K562 (cell line): ENCODE data around the gene EXOC4. TPM values are rescaled to one million over a fixed set of nuclear protein-coding genes. Genes with fewer than 3 reads are reported as not detected.

Source experiments
- ATAC-seq: fragments of 200-7000 bp; cut with Tn5 transposase; 3 replicates; pipeline ENCODE4 v1.9.1; 2020; ENCODE audit warnings: moderate library complexity
- BruUV-seq: library from RNA; stranded (reverse); fragments of 400-500 nt; replicated peaks from 2 replicates; lab custom pipeline; 2021; lab: Mats Ljungman, UMichigan
- CTCF ChIA-PET: fragments of 300-600 bp; formaldehyde crosslinking; extraction: SDS; loops from one replicate; lab custom pipeline; 2021; ENCODE audit warnings: low intra/inter-chr PET ratio; lab: Yijun Ruan, JAX
- POLR2A ChIA-PET: fragments of 300-600, 350-650 bp; sonication (Branson Sonifier 250); formaldehyde crosslinking; extraction: SDS; loops from one replicate; lab custom pipeline; 2021; ENCODE audit warnings: antibody characterized with exemption, inconsistent platforms; lab: Yijun Ruan, JAX
- DNase-seq, 4 experiments: peaks; one replicate each; pipeline versions ENCODE4 v3.0.0 to v3.0.0-alpha.2; 2011 to 2018; ENCODE audit warnings: low spot score in 3 of 4, mixed read lengths in 3 of 4; ENCODE audit errors: extremely low read depth in 1 of 4
- FAIRE-seq: peaks from 2 replicates; lab custom pipeline; 2011; peaks lifted over from hg19 to GRCh38; lab: Jason Lieb, UNC
- H2AFZ ChIP-seq: 2 replicates; pipeline ENCODE4 v1.6.0; 2011; ENCODE audit warnings: low read depth, low read length, control low read depth, inconsistent platforms
- H3K27ac ChIP-seq: fragments of 200-600 bp; 3 replicates; pipeline ENCODE4 v1.8.0; 2011; ENCODE audit warnings: low read depth, mild to moderate bottlenecking, control low read depth, inconsistent platforms, low read length, moderate library complexity, mixed read lengths; ENCODE audit errors: extremely low read depth
- H3K27me3 ChIP-seq, 2 experiments: fragments of 300-600 bp in 1 of 2; 2 replicates in 1 of 2; 3 replicates in 1 of 2; pipeline versions ENCODE4 v1.6.0 to v1.8.0; 2011; ENCODE audit warnings: inconsistent platforms in 2 of 2, low read length in 2 of 2, mild to moderate bottlenecking in 1 of 2, mixed read lengths in 1 of 2, moderate library complexity in 1 of 2; ENCODE audit not compliant: control insufficient read depth in 2 of 2, insufficient read depth in 2 of 2
- H3K36me3 ChIP-seq: fragments of 300-600 bp; 3 replicates; pipeline ENCODE4 v1.8.0; 2011; ENCODE audit warnings: mild to moderate bottlenecking, low read length, inconsistent platforms; ENCODE audit not compliant: control insufficient read depth, insufficient read depth
- H3K4me1 ChIP-seq, 2 experiments: fragments of 200-600 bp in 1 of 2; replicated peaks in 1 of 2; 2 replicates in 1 of 2; 3 replicates in 1 of 2; pipeline versions ENCODE4 v1.5.1 to v1.8.0; 2011; ENCODE audit warnings: inconsistent platforms in 2 of 2, low read length in 2 of 2, mild to moderate bottlenecking in 1 of 2, mixed read lengths in 1 of 2, moderate library complexity in 1 of 2; ENCODE audit not compliant: control insufficient read depth in 2 of 2, insufficient read depth in 2 of 2
- H3K4me2 ChIP-seq: 2 replicates; pipeline ENCODE4 v1.6.1; 2011; ENCODE audit warnings: low read length, control low read depth, inconsistent platforms, mixed read lengths; ENCODE audit not compliant: insufficient read depth
- H3K4me3 ChIP-seq: fragments of 200-600 bp; sonication (generic), shearing (Covaris generic); 2 replicates; pipeline ENCODE4 v1.5.1; 2016; ENCODE audit warnings: control low read depth, inconsistent platforms
- H3K79me2 ChIP-seq: fragments of 200-600 bp; 3 replicates; pipeline ENCODE4 v1.8.0; 2011; ENCODE audit warnings: low read length, inconsistent platforms; ENCODE audit not compliant: control insufficient read depth, insufficient read depth
- H3K9ac ChIP-seq, 2 experiments: 2 replicates each; pipeline versions ENCODE4 v1.6.0 to v1.6.1; 2011; ENCODE audit warnings: low read depth in 2 of 2, low read length in 2 of 2, control low read depth in 1 of 2, inconsistent platforms in 1 of 2, mild to moderate bottlenecking in 1 of 2, mixed read lengths in 1 of 2; ENCODE audit not compliant: insufficient read depth in 1 of 2
- H3K9me1 ChIP-seq: one replicate; pipeline ENCODE4 v1.6.0; 2011; ENCODE audit warnings: inconsistent platforms, mild to moderate bottlenecking, low read length, moderate library complexity; ENCODE audit not compliant: control insufficient read depth, insufficient read depth
- H3K9me3 ChIP-seq: replicated peaks from 2 replicates; pipeline ENCODE4 v1.5.1; 2011; ENCODE audit warnings: low read depth, low read length, inconsistent platforms; ENCODE audit not compliant: control insufficient read depth, insufficient read depth
- H4K20me1 ChIP-seq: replicated peaks from 2 replicates; pipeline ENCODE4 v1.6.1; 2011; ENCODE audit warnings: low read length, inconsistent platforms, mixed read lengths; ENCODE audit not compliant: control insufficient read depth, insufficient read depth
- CREBBP ChIP-seq: IDR thresholded peaks from one replicate; pipeline ENCODE4 v1.6.1; 2012; ENCODE audit warnings: low read depth, mild to moderate bottlenecking, control low read depth, inconsistent platforms, low read length
- CTBP1 ChIP-seq: fragments of 450-650 bp; IDR thresholded peaks from 2 replicates; pipeline ENCODE4 v1.6.1; 2016; ENCODE audit warnings: borderline replicate concordance
- ELF4 ChIP-seq: fragments of 450-650 bp; formaldehyde crosslinking; IDR thresholded peaks from 2 replicates; pipeline ENCODE4 v1.4.0; 2022; ENCODE audit warnings: missing genetic modification characterization
- MCM5 ChIP-seq: fragments of 450-650 bp; IDR thresholded peaks from 2 replicates; pipeline ENCODE4 v1.6.1; 2016; ENCODE audit warnings: low read depth
- WGBS: fragments of 100-300 bp; shearing (Covaris generic); methylation state at CpG from one replicate; pipeline ENCODE4 v1.1.6; 2016; ENCODE audit warnings: low coverage, mixed read lengths; ENCODE audit not compliant: insufficient coverage; ENCODE audit errors: missing lambda C conversion rate; 5-methylcytosine and 5-hydroxymethylcytosine counted together
- in situ Hi-C: fragments of 300-500 bp; cut with MboI; formaldehyde crosslinking; loops from 4 replicates; pipeline ENCODE4 v1.15.0; 2018; ENCODE audit warnings: inconsistent platforms, mixed read lengths
- intact Hi-C: fragments of 100-400 bp; cut with micrococcal nuclease; formaldehyde crosslinking; loops from 2 replicates; pipeline ENCODE4 v1.14.2; 2022
- polyA plus RNA-seq, 8 experiments: library from polyadenylated mRNA; depleted of rRNA in 4 of 8; stranded (reverse) in 5 of 8; unstranded in 3 of 8; fragments of >200 nt; fragmentation: Nextera tagmentation in 2 of 8; fragmentation: Illumina TruSeq in 1 of 8; extraction: Ambion mirVana in 2 of 8; extraction: Trizol in 1 of 8; gene quantifications; 2 replicates each; pipeline versions ENCODE4 v1.2.1 to v1.2.3, GENCODE V29; 2011 to 2014; ENCODE audit warnings: inconsistent platforms in 1 of 8, missing spikeins in 1 of 8
- total RNA-seq, 7 experiments: library from RNA; depleted of rRNA in 6 of 7; stranded (reverse); fragments of >200 nt in 6 of 7; fragmentation: Illumina TruSeq in 2 of 7; extraction: Trizol in 2 of 7; gene quantifications; 2 replicates each; pipeline versions ENCODE4 v1.2.1 to v1.2.3, GENCODE V29; 2011 to 2021; ENCODE audit warnings: low replicate concordance in 1 of 7
- TF ChIP-seq, protein P1 (sequence below): fragments of 200-800 bp; sonication (Bioruptor generic); IDR thresholded peaks from 2 replicates; pipeline ENCODE4 v1.6.1; 2016; ENCODE audit warnings: missing genetic modification characterization, missing compliant biosample characterization
- TF ChIP-seq, protein P2 (sequence below): sonication (generic); IDR thresholded peaks from 2 replicates; pipeline ENCODE4 v1.6.1; 2016

EXOC4 gene
- total and polyA plus RNA-seq, 9 of the 15 experiments (the other 6 are each of a cell fraction or from before 2014, with no cell fraction given) = 18.5 to 73.1 (median 46.6) TPM

DNA sequence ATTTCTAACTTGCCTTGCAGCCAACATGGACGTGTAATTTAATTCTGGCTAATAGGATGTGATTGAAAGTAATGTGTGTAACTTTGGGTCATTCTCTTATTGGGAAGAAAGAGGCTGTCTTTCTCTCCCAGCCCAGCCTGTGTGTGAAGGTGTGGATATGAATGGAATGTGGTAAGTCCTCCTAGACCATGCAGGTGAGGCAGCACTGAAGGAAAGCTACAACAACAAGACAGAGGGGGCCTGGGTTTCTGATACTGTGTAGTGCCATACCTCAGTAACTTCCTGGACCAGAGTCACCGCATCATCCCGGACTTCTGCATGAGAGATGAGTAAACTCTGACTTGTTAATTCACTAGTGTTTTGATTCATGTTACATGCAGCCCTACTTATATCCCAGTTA, 237.0 kb downstream of the EXOC4 start (continued):
- TF ChIP-seq, protein P1, sequence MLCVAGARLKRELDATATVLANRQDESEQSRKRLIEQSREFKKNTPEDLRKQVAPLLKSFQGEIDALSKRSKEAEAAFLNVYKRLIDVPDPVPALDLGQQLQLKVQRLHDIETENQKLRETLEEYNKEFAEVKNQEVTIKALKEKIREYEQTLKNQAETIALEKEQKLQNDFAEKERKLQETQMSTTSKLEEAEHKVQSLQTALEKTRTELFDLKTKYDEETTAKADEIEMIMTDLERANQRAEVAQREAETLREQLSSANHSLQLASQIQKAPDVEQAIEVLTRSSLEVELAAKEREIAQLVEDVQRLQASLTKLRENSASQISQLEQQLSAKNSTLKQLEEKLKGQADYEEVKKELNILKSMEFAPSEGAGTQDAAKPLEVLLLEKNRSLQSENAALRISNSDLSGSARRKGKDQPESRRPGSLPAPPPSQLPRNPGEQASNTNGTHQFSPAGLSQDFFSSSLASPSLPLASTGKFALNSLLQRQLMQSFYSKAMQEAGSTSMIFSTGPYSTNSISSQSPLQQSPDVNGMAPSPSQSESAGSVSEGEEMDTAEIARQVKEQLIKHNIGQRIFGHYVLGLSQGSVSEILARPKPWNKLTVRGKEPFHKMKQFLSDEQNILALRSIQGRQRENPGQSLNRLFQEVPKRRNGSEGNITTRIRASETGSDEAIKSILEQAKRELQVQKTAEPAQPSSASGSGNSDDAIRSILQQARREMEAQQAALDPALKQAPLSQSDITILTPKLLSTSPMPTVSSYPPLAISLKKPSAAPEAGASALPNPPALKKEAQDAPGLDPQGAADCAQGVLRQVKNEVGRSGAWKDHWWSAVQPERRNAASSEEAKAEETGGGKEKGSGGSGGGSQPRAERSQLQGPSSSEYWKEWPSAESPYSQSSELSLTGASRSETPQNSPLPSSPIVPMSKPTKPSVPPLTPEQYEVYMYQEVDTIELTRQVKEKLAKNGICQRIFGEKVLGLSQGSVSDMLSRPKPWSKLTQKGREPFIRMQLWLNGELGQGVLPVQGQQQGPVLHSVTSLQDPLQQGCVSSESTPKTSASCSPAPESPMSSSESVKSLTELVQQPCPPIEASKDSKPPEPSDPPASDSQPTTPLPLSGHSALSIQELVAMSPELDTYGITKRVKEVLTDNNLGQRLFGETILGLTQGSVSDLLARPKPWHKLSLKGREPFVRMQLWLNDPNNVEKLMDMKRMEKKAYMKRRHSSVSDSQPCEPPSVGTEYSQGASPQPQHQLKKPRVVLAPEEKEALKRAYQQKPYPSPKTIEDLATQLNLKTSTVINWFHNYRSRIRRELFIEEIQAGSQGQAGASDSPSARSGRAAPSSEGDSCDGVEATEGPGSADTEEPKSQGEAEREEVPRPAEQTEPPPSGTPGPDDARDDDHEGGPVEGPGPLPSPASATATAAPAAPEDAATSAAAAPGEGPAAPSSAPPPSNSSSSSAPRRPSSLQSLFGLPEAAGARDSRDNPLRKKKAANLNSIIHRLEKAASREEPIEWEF (CRISPR knock-in tag) = no peak
- TF ChIP-seq CREBBP = no peak
- TF ChIP-seq ELF4 (CRISPR knock-in tag) = no peak

DNA sequence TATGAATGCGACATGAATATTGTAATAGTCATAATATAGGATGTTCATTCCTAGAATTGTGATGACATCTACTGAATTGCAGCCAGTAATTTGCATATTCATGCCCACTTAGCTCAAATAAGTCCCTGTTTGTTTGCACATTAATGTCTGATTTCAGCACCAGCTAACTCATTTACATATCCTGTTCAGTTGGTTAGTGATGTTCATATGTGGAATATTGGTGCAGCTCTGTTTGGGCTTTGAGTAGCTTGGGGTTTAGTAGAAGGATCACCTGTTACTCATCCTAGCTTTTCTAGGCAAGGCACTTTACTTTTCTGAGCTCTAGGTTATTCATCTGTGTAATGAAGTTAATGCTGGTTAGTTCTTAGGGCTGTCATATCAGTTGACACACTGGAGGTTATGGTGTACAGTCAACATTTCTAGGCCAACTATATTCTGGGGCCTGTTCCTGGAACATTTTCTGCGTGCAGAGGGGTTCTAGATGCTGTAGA, 238.4 kb downstream of the EXOC4 start:
- H3K4me1 ChIP-seq = peaks cover 0 to 12% of the 10 kb centered on the region in 2 experiments; a peak in 2 of 5 replicates
- in situ Hi-C loops = no loop called here
- ChIA-PET POLR2A (interaction anchor here (1.3 kb wide), 1 partner anchor 11 kb away, joined by 6 read pairs; no protein-coding TSS in a partner anchor), CTCF (no interaction called here)
- no peaks in the 10 kb centered on the region for H3K9me1 ChIP-seq
- BruUV-seq = no TSS peak
- no peak overlapping the region for H2AFZ ChIP-seq
- no peak overlapping the region for H3K4me3 ChIP-seq
- no peak for TF ChIP-seq MCM5
- TF ChIP-seq, protein P2, sequence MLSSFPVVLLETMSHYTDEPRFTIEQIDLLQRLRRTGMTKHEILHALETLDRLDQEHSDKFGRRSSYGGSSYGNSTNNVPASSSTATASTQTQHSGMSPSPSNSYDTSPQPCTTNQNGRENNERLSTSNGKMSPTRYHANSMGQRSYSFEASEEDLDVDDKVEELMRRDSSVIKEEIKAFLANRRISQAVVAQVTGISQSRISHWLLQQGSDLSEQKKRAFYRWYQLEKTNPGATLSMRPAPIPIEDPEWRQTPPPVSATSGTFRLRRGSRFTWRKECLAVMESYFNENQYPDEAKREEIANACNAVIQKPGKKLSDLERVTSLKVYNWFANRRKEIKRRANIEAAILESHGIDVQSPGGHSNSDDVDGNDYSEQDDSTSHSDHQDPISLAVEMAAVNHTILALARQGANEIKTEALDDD = peak; percentile 78
- no peak for TF ChIP-seq CTBP1
- no peaks in the 10 kb centered on the region for H3K27me3 ChIP-seq
- H3K4me2 ChIP-seq = no peak overlapping the region
- H3K79me2 ChIP-seq = no peaks in the 10 kb centered on the region
- no peak overlapping the region for H3K27ac ChIP-seq
- WGBS = 38% methylated on average over 2 of the region's 2 CpGs
- H3K9me3 ChIP-seq = no peaks in the 10 kb centered on the region
- H3K9ac ChIP-seq = no peak overlapping the region
- H4K20me1 ChIP-seq = no peaks in the 10 kb centered on the region
- H3K36me3 ChIP-seq = no peaks in the 10 kb centered on the region; the same call in 2 of the 3 replicates
- DNase-seq (no peak), FAIRE-seq (no peak), ATAC-seq (no peak)
- intact Hi-C loops = no loop called here
